SK-N-SH (cell line): ENCODE measurements around the gene PORCN. TPM values are rescaled to one million over a fixed set of nuclear protein-coding genes. Genes with fewer than 3 reads are reported as not detected.

Experiments used
- CTCF ChIA-PET: fragments of 300-600, 350-600 bp; formaldehyde crosslinking; extraction: SDS; loops from one replicate; lab custom pipeline; 2021; lab: Yijun Ruan, JAX
- POLR2A ChIA-PET: fragments of 350-600 bp; sonication (Branson Sonifier 250); formaldehyde crosslinking; extraction: SDS; loops from one replicate; lab custom pipeline; 2020; ENCODE audit warnings: antibody characterized with exemption, inconsistent platforms; lab: Yijun Ruan, JAX
- DNase-seq: peaks from one replicate; pipeline ENCODE4 v3.0.0; 2012
- H2AFZ ChIP-seq: fragments of 200-600 bp; sonication (generic); 2 replicates; pipeline ENCODE4 v1.8.1; 2016; ENCODE audit warnings: antibody characterized with exemption, mild to moderate bottlenecking, low read depth
- H3F3A ChIP-seq: fragments of 200-600 bp; sonication (generic); replicated peaks from 2 replicates; pipeline ENCODE3; 2016; ENCODE audit warnings: antibody characterized with exemption, mild to moderate bottlenecking; ENCODE audit not compliant: insufficient read depth
- H3K27ac ChIP-seq, 2 experiments: fragments of 200-500 bp in 1 of 2; fragments of 200-600 bp in 1 of 2; sonication (Bioruptor generic) in 1 of 2; sonication (generic), shearing (Covaris generic) in 1 of 2; 2 replicates each; pipeline versions ENCODE4 v1.5.1 to v1.6.1; 2014 to 2016; ENCODE audit warnings: low read depth in 2 of 2, inconsistent platforms in 1 of 2, low read length in 1 of 2, mild to moderate bottlenecking in 1 of 2, mixed read lengths in 1 of 2
- H3K27me3 ChIP-seq: fragments of 200-600 bp; sonication (generic), shearing (Covaris generic); 2 replicates; pipeline ENCODE4 v1.6.1; 2016; ENCODE audit warnings: mixed run types; ENCODE audit not compliant: insufficient read depth
- H3K36me3 ChIP-seq, 2 experiments: fragments of 200-500 bp in 1 of 2; fragments of 200-600 bp in 1 of 2; sonication (Bioruptor generic) in 1 of 2; sonication (generic) in 1 of 2; replicated peaks in 1 of 2; 2 replicates each; pipeline versions ENCODE3 to v1.5.1; 2014 to 2016; ENCODE audit warnings: low read length in 1 of 2, mild to moderate bottlenecking in 1 of 2; ENCODE audit not compliant: insufficient read depth in 2 of 2, control insufficient read depth in 1 of 2
- H3K4me1 ChIP-seq, 2 experiments: fragments of 200-500 bp in 1 of 2; fragments of 200-600 bp in 1 of 2; sonication (Bioruptor generic) in 1 of 2; sonication (generic), shearing (Covaris generic) in 1 of 2; 2 replicates each; pipeline versions ENCODE4 v1.5.1 to v1.6.1; 2014 to 2016; ENCODE audit warnings: low read depth in 1 of 2, low read length in 1 of 2, mixed run types in 1 of 2; ENCODE audit not compliant: insufficient read depth in 2 of 2, control insufficient read depth in 1 of 2
- H3K4me2 ChIP-seq: fragments of 200-600 bp; sonication (generic), shearing (Covaris generic); 2 replicates; pipeline ENCODE4 v1.6.1; 2017; ENCODE audit warnings: mixed run types
- H3K4me3 ChIP-seq, 2 experiments: fragments of 200-500 bp in 1 of 2; fragments of 200-600 bp in 1 of 2; sonication (Bioruptor generic) in 1 of 2; sonication (generic), shearing (Covaris generic) in 1 of 2; 2 replicates each; pipeline versions ENCODE4 v1.5.1 to v1.8.1; 2014 to 2016; ENCODE audit warnings: low read depth in 2 of 2, inconsistent platforms in 1 of 2, low read length in 1 of 2, mild to moderate bottlenecking in 1 of 2, mixed read lengths in 1 of 2, moderate library complexity in 1 of 2
- H3K79me2 ChIP-seq: fragments of 200-600 bp; sonication (generic); 2 replicates; pipeline ENCODE4 v1.8.1; 2017; ENCODE audit warnings: mild to moderate bottlenecking; ENCODE audit not compliant: insufficient read depth
- H3K9ac ChIP-seq: fragments of 200-600 bp; sonication (generic); 2 replicates; pipeline ENCODE4 v1.6.1; 2017; ENCODE audit warnings: mixed run types
- H3K9me2 ChIP-seq: fragments of 200-600 bp; sonication (generic); 2 replicates; pipeline ENCODE4 v1.6.1; 2017; ENCODE audit warnings: mixed run types
- H3K9me3 ChIP-seq: fragments of 200-600 bp; sonication (generic); 2 replicates; pipeline ENCODE4 v1.6.1; 2017; ENCODE audit warnings: mixed run types, mild to moderate bottlenecking, moderate library complexity
- H4K20me1 ChIP-seq: fragments of 200-600 bp; sonication (generic); 2 replicates; pipeline ENCODE4 v1.6.1; 2017; ENCODE audit warnings: mild to moderate bottlenecking, mixed run types; ENCODE audit not compliant: insufficient read depth
- CHD2 ChIP-seq: fragments of 150-350 bp; IDR thresholded peaks from 2 replicates; pipeline ENCODE4 v1.6.1; 2018; ENCODE audit warnings: low read length; ENCODE audit not compliant: partially characterized antibody
- CTCF ChIP-seq: fragments of 200-600 bp; sonication (generic); IDR thresholded peaks from 2 replicates; pipeline ENCODE4 v1.6.1; 2017; ENCODE audit warnings: antibody characterized with exemption, mild to moderate bottlenecking, moderate library complexity
- FOXJ3 ChIP-seq: sonication (generic); formaldehyde crosslinking; IDR thresholded peaks from 2 replicates; pipeline ENCODE4 v1.5.1; 2020; ENCODE audit warnings: mild to moderate bottlenecking, missing genetic modification reagents
- FOXM1 ChIP-seq: IDR thresholded peaks from 2 replicates; pipeline ENCODE4 v1.4.0; 2012; ENCODE audit warnings: low read depth, mild to moderate bottlenecking
- GABPA ChIP-seq: IDR thresholded peaks from 2 replicates; pipeline ENCODE4 v1.4.0; 2012; ENCODE audit warnings: low read depth, mild to moderate bottlenecking
- MAX ChIP-seq: IDR thresholded peaks from 2 replicates; pipeline ENCODE4 v1.4.0; 2012; ENCODE audit warnings: low read depth
- MEF2A ChIP-seq: IDR thresholded peaks from 2 replicates; pipeline ENCODE4 v1.4.0; 2012; ENCODE audit warnings: low read depth, borderline replicate concordance
- NFIC ChIP-seq: IDR thresholded peaks from 2 replicates; pipeline ENCODE4 v1.4.0; 2012; ENCODE audit warnings: borderline replicate concordance
- POLR2AphosphoS5 ChIP-seq: IDR thresholded peaks from 2 replicates; pipeline ENCODE4 v1.6.1; 2012; ENCODE audit warnings: low read depth, low read length
- RAD21 ChIP-seq: IDR thresholded peaks from 2 replicates; pipeline ENCODE4 v1.6.1; 2012; ENCODE audit warnings: mild to moderate bottlenecking, low read length
- RCOR1 ChIP-seq: fragments of 150-350 bp; IDR thresholded peaks from 2 replicates; pipeline ENCODE4 v1.6.1; 2017; ENCODE audit warnings: antibody characterized with exemption, low read length
- REST ChIP-seq: IDR thresholded peaks from 2 replicates; pipeline ENCODE4 v1.6.1; 2012; ENCODE audit warnings: mild to moderate bottlenecking, low read depth, low read length, moderate library complexity
- TCF12 ChIP-seq: IDR thresholded peaks from 2 replicates; pipeline ENCODE4 v1.4.0; 2012
- USF2 ChIP-seq: fragments of 150-350 bp; IDR thresholded peaks from 2 replicates; pipeline ENCODE4 v1.6.1; 2017; ENCODE audit warnings: antibody characterized with exemption, low read length, low read depth, borderline replicate concordance
- YY1 ChIP-seq: IDR thresholded peaks from 2 replicates; pipeline ENCODE4 v1.4.0; 2012; ENCODE audit warnings: low read depth, mild to moderate bottlenecking
- WGBS: methylation state at CpG from one replicate; pipeline ENCODE4 v1.1.6; 2017; ENCODE audit warnings: low lambda C conversion rate; 5-methylcytosine and 5-hydroxymethylcytosine counted together
- polyA plus RNA-seq, 3 experiments: library from polyadenylated mRNA; depleted of rRNA; stranded (reverse); fragments of >200 nt; gene quantifications; 2 replicates each; pipeline ENCODE4 v1.2.3, GENCODE V29; 2012

Gene PORCN
- polyA plus RNA-seq, 1 of the 3 experiments (the other 2 are of a cell fraction), result 11.0 TPM

DNA sequence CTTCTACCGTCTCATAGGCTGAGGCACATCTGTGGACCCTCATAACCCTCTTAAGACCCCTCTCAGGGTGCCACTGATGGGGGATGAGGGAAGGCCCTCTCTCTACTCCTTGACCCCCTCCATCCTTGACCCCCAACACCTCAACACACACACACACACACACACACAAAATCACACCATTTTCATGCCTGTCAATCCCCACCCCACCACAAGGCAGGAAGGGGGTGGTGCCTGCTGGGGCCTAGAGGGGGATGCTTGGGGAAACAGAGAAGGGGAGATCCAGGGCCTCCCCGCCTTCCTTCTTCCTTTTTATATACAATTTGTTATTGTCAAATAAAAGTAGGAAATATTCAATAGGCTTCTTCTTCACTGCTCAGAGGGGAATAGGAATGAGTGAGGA lies 11.7 kb downstream of the PORCN start:
- H3K9me3 ChIP-seq, result no peaks in the 10 kb centered on the region
- POLR2A ChIA-PET, result no interaction called here
- no peaks in the 10 kb centered on the region for H4K20me1 ChIP-seq
- no peaks in the 10 kb centered on the region; the same call in 1 of the 2 replicates for H3K27me3 ChIP-seq
- H3K79me2 ChIP-seq, result peaks cover 10% of the 10 kb centered on the region; the same call in 1 of the 2 replicates
- H3K36me3 ChIP-seq, result no peaks in the 10 kb centered on the region
- no peak overlapping the region for H3K27ac ChIP-seq
- no peak overlapping the region for H2AFZ ChIP-seq
- CTCF ChIA-PET, result no interaction called here
- H3K9ac ChIP-seq, result no peak overlapping the region
- no peaks in the 10 kb centered on the region for H3F3A ChIP-seq
- no peak for DNase-seq
- TF ChIP-seq MAX, result no peak
- TF ChIP-seq RCOR1, result no peak
- no peak for TF ChIP-seq GABPA
- TF ChIP-seq TCF12, result no peak
- TF ChIP-seq REST, result no peak
- TF ChIP-seq FOXM1, result no peak
- TF ChIP-seq RAD21, result no peak
- TF ChIP-seq NFIC, result no peak
- no peak for TF ChIP-seq FOXJ3 (CRISPR knock-in tag)
- TF ChIP-seq MEF2A, result no peak
- no peak for TF ChIP-seq POLR2AphosphoS5
- TF ChIP-seq YY1, result no peak
- no peak for TF ChIP-seq CTCF
- TF ChIP-seq USF2, result no peak
- TF ChIP-seq CHD2, result no peak
- no peaks in the 10 kb centered on the region for H3K9me2 ChIP-seq
- WGBS, result 55% methylated on average over 2 of the region's 2 CpGs
- no peak overlapping the region for H3K4me2 ChIP-seq
- peaks cover 0 to 8% of the 10 kb centered on the region in 2 experiments; a peak in 1 of 4 replicates for H3K4me1 ChIP-seq
- no peak overlapping the region for H3K4me3 ChIP-seq
